ENCODE measurements around the gene CORO2A.
"Not testable (repeated sequence)": the region's sequence is repeated elsewhere in the genome, so short reads cannot be mapped to it uniquely, and the experiment has no call there.

The CORO2A gene

GRCh38 chr9:98127226-98127625 is 65.2 kb downstream of the CORO2A start:
- in situ Hi-C loops (cut with MboI; ENCODE audit: low pct_unique_long_range_greater_than_20kb, low sequenced_read_pairs) = no loop called here
- DNase-seq = no peak

DNA sequence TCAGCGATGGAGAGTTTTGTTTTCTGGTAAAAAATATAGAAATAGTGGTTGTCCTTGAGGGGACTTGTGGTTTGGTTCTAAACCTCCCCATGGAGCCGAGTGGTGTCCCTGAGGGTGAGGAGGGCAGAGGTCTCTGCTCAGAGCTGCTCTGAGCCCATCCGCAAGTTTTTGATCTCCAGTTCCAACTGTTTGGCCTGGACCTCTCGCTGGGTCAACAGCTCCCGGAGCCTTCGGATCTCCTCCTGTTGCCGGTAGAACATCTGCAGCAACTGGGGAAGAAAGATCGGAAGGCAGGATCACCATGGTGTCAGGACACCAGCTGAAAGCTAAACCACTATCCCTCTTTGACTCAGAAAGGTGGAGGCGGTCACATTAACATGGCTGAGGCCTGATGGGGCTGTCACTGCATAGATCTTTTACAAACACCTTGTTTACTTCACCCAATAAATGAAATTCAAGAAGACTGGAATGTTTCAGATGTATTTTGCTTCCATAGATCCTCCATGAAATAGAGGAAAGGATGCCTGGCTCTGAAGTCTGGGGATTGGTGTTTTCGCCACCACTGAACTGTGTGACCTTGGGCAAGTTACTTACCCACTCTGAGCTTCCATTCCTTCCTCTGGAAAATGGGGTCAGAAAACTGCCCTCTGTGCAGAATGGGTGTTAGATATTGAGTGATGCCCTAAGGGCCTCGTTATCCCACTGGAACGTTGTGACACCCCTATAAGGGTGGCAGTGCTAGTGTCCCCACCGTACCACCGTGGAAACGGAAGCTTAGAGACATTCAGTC is 67.6 kb downstream of the CORO2A start:
- no peak for DNase-seq
- in situ Hi-C loops (cut with MboI; ENCODE audit: low pct_unique_long_range_greater_than_20kb, low sequenced_read_pairs) = no loop called here

DNA sequence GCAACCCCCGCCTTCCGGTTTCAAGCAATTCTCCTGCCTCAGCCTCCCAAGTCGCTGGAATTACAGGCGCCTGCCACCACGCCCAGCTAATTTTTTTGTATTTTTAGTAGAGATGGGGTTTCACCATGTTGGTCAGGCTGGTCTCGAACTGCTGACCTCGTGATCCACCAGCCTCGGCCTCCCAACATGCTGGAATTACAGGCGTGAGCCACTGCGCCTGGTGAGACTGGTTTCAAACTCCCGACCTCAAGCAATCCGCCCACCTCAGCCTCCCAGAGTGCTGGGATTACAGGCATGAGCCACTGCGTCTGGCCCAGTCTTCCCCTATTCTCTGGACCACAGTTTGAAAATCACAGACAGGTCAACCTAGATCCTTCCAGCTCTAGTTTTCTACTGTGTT is 68.3 kb downstream of the CORO2A start:
- in situ Hi-C loops (cut with MboI; ENCODE audit: low pct_unique_long_range_greater_than_20kb, low sequenced_read_pairs); DNase-seq: not testable (repeated sequence)

- in situ Hi-C loops (cut with MboI; ENCODE audit: low pct_unique_long_range_greater_than_20kb, low sequenced_read_pairs) = no loop called here
These were observed 71.4 kb downstream of the CORO2A start for GRCh38 chr9:98121058-98121457.

DNA sequence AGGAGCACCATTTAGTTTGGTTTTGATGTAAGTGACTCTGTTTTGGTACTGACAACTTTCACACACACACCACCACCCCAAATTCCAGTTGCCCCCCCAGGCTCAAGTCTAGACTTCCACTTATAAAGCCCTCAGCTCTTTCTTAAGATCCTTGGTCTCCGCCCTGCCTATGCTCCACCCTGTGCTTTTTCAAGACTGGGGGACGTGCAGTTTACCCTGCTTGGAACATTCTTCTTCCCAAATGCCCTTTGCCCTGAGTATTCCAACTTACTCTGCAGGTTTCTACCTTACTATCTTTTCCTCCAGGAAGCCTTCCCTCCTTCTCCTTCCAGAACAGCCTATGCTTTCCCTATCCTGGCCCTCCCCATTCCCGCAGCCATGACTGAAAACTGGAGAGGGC is 72.0 kb downstream of the CORO2A start:
- DNase-seq = no peak
- in situ Hi-C loops (cut with MboI; ENCODE audit: low pct_unique_long_range_greater_than_20kb, low sequenced_read_pairs) = no loop called here

More at GRCh38 chr9:98121058-98121457, 71.4 kb downstream of the CORO2A start:
- peak; percentile 52 for DNase-seq

GRCh38 chr9:98118640-98119601 is 73.5 kb downstream of the CORO2A start, which contains the start of gene TRIM14:
Gene TRIM14, minus strand, starts transcription at chr9:98119222. Its CDS starts 34 bp downstream, at chr9:98119188.
- peak; percentile 71 for DNase-seq
- in situ Hi-C loops (cut with MboI; ENCODE audit: low pct_unique_long_range_greater_than_20kb, low sequenced_read_pairs) = no loop called here

DNA sequence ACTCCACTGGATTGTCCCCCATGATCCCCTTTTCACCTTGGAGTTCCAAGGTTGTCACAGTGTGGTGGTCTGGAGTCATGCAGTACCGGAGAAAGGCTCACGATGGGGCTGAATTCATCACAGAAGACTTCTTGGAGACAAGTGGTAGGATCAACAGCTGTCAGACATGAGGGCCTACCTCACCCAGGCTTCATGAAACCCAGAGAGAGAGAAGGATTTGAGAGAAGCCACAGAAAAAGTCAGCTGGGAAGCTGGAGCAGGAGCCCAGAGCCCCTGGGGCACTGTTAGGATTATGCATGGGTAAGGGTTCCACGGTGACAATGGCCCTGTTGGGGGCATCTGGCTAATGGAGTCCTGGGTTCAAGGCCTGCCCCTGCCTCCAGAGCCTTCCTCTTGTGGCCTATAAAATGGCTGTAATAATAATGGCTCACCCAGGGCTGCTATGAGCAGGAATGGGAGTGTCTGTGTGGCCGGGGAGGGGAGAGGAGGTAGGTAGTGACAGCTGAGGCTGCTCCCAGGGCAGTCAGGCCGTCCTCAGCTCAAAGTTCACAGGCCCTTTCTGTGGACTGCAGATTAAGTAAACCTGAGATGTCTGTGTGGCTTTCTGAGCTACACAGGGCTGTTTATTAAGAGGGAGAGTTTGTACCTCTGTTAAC is 74.3 kb downstream of the CORO2A start:
- DNase-seq = peak; percentile 72

DNA sequence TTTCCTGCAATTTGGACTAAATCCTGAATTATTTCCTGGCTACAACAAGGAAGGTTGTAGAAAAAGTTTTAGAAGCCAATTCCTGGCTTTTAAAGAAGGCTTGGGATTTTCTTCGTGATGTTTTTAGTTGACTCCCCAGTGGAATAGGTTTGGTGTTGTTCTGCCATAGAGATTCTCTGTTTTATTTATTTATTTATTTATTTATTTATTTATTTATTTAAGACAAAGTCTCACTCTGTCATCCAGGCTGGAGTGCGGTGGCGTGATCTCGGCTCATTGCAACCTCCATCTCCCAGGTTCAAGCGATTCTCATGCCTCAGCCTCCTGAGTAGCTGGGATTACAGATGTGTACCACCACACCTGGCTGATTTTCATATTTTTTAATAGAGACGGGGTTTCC is 75.3 kb downstream of the CORO2A start:
- in situ Hi-C loops (cut with MboI; ENCODE audit: low pct_unique_long_range_greater_than_20kb, low sequenced_read_pairs); DNase-seq: not testable (repeated sequence)

More for the DNA sequence above, 74.3 kb downstream of the CORO2A start:
- in situ Hi-C loops (cut with MboI; ENCODE audit: low pct_unique_long_range_greater_than_20kb, low sequenced_read_pairs) = no loop called here

- in situ Hi-C loops (cut with MboI; ENCODE audit: low pct_unique_long_range_greater_than_20kb, low sequenced_read_pairs) = no loop called here
- no peak for DNase-seq
These were observed 83.4 kb downstream of the CORO2A start for GRCh38 chr9:98109052-98109451.

DNA sequence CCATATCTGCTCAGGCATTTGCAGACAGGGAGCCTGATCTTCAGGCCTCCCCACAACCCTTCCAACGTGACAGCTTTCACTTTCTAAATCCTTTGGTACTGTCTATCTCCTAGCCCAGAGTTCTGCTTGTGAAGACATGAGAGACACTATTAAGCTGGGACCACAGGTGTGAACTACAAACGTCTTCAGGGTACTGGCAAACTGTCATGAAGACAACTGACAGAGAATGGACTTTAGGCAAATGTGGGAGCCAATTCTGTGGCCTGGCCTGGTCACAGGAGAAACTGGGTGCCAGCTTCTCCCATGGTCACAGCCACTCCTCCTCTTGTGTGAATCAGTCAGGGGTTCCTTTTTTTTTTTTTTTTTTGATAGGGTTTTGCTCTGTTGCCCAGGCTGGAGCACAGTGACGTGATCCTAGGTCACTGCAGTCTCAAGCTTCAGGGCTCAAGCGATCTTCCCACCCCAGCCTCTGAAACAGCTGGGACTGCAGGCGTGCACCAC is 83.9 kb downstream of the CORO2A start:
- in situ Hi-C loops (cut with MboI; ENCODE audit: low pct_unique_long_range_greater_than_20kb, low sequenced_read_pairs) = no loop called here
- no peak for DNase-seq

DNA sequence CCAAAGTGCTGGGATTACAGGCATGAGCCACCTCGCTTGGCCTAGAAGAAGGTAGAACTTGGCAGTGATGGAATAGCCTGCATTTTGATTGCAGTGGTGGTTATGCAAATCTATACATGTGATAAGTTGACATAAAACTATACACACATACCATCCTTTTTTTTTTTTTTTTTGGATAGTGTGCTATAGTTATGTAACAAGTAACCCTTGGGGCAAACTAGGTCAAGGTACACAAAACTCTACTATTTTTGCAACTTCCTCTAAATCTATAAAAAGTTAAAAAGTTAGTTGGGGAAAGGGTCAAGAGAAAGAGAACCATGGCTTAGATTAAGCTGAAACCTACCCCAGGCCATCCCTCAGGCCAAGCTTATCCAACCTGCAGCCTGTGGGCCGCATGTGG is 84.5 kb downstream of the CORO2A start:
- no peak for DNase-seq
- in situ Hi-C loops (cut with MboI; ENCODE audit: low pct_unique_long_range_greater_than_20kb, low sequenced_read_pairs) = no loop called here

DNA sequence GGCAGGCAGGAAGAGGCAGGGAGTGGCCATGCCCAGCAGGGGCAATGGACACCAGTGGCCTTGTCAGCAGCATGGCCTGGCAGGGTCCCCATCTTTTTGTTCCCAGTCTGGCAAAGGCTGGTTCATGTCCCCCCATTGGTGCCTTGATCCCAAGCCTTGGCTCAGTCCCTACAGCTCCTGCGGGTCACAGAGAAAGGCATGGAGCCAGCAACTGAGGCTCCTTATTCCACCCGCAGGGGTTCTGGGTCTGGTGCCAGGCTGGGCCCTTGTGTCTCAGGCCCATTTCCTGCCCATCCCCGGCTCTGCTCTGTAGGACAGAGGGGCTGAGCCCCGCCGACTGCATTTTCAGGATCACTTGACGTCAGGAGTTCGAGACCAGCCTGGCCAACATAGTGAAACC is 87.4 kb downstream of the CORO2A start:
- no peak for DNase-seq
- in situ Hi-C loops (cut with MboI; ENCODE audit: low pct_unique_long_range_greater_than_20kb, low sequenced_read_pairs) = no loop called here

GRCh38 chr9:98104445-98104881 is 88.0 kb downstream of the CORO2A start:
- in situ Hi-C loops (cut with MboI; ENCODE audit: low pct_unique_long_range_greater_than_20kb, low sequenced_read_pairs) = no loop called here
- DNase-seq = peak; percentile 94

DNA sequence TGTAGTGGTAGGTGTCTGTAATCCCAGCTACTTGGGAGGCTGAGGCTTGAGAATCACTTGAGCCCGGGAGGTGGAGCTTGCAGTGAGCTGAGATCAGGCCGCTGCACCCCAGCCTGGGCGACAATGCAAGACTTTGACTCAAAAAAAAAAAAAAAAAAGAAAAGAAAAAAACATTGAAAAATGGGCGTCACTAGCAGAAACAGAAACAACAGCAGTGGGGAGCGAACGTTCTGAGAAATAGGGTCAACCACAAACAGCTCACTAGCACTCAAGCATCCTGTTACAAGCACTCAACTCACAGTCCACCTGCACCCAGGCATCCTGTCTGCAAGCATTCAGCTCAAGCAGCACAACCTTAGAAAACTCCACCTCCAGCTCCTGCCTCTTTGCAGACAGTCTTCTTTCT is 90.6 kb downstream of the CORO2A start:
- in situ Hi-C loops (cut with MboI; ENCODE audit: low pct_unique_long_range_greater_than_20kb, low sequenced_read_pairs) = no loop called here
- DNase-seq = peak; percentile 93

GRCh38 chr9:98101416-98101815 is 91.0 kb downstream of the CORO2A start:
- in situ Hi-C loops (cut with MboI; ENCODE audit: low pct_unique_long_range_greater_than_20kb, low sequenced_read_pairs) = no loop called here
- no peak for DNase-seq

- DNase-seq = no peak
- in situ Hi-C loops (cut with MboI; ENCODE audit: low pct_unique_long_range_greater_than_20kb, low sequenced_read_pairs) = no loop called here
These were observed 92.0 kb downstream of the CORO2A start for GRCh38 chr9:98100456-98100855.

GRCh38 chr9:98099898-98100297 is 92.5 kb downstream of the CORO2A start:
- DNase-seq = no peak
- in situ Hi-C loops (cut with MboI; ENCODE audit: low pct_unique_long_range_greater_than_20kb, low sequenced_read_pairs) = no loop called here

- no peak for DNase-seq
- in situ Hi-C loops (cut with MboI; ENCODE audit: low pct_unique_long_range_greater_than_20kb, low sequenced_read_pairs) = no loop called here
These were observed 93.1 kb downstream of the CORO2A start for GRCh38 chr9:98099346-98099745.

DNA sequence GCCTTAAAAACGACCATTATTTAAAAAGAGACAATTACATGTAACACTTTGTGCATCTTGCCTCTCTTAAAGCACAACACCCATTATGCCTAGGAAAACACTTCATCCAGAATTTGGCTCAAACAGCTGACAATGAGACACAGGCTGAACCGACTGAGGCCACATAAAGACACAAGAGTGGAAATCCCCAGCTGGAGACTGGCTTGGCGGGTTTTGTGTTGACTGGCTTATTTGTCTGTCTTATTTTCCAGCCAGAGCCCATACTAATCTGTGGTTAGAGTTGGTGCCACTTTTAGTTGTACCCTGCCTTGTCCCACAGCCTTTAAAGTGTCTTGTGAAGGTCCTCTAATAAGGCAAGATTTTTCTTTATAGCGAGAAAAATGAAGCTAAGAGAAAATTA is 94.6 kb downstream of the CORO2A start:
- DNase-seq = no peak
- in situ Hi-C loops (cut with MboI; ENCODE audit: low pct_unique_long_range_greater_than_20kb, low sequenced_read_pairs) = no loop called here
